GM18909 (cell line): ENCODE data around the gene CRYBA1.
"Not testable (repeated sequence)": the region's sequence is repeated elsewhere in the genome, so short reads cannot be mapped to it uniquely, and the experiment has no call there.

Experiments
- ATAC-seq: cut with Tn5 transposase; IDR thresholded peaks from one replicate; pipeline ENCODE4 v1.9.1; 2021; ENCODE audit warnings: mild to moderate bottlenecking; ENCODE audit not compliant: unreplicated experiment, poor library complexity

CRYBA1 gene, protein sequence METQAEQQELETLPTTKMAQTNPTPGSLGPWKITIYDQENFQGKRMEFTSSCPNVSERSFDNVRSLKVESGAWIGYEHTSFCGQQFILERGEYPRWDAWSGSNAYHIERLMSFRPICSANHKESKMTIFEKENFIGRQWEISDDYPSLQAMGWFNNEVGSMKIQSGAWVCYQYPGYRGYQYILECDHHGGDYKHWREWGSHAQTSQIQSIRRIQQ

GRCh38 chr17:29246628-29247027 is at the start of gene CRYBA1:
TSS of gene CRYBA1 (plus strand) at chr17:29246859. CDS start at chr17:29246864, 5 bp downstream.
- no peak for ATAC-seq

DNA sequence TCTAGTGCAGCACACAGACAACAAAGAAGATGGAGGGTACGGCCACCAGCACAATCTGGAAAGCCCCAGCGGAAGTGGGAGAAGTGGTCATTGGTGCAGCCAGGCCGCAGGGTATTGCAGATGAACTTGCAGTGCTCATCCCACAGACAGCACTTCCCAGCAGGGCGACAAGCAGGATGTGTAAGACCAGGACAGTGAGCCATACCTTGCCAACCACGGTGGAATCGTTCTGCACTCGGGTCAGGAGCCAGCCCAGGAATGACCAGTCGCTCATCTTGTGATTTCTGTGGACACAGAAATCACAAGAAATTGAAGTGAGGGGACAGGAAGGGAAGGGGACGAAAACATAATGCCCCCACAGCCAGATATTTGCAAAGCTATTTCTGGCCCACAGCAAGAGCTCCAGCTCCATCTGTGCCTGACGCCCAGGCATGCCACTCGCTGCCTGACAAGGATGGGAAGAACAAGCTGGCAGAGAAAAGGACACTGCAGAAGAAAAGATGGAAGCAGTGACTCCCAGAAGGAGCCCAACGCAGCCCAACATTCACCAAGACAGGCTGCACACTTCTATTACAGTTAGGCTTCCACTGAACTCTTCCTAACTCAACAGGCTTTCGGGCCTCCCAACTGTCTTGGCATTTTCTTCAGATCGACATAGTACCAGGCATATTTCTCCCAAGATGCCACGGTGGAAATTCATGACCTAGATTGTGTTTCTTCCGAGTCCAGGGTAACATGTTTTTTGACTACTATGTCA is 49.0 kb upstream of the CRYBA1 start:
- no peak for ATAC-seq

DNA sequence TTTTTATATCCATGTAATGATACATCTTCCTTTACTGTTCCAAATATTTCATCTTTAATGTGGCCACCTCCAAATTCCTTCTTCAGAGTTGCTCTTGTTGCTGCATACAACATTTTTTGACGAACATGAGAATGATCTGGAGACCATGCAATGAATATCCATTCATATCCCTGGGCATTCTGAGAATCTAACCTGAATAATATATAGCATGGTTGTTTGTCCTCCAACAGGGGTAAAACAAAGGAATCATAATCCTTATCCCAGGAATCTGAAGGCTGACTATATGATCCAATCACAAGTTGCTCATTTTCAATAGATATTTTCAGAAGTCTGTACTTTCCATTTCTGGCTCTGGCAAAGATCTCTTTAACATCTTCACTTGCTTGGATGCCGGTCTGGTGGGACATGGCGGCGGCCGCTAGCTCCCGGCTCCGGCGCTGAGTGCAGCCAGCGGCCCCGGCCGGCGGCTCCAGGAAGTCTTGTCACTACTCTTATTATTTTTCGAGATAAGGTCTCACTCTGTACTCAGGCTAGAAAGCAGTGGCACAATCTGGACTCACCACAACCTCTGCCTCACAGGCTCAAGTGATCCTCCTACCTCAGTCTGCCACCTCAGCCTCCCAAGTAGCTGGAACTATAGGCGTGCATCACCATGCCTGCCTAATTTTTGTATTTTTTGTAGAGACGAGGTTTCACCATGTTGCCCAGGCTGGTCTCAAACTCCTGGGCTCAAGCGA is 42.4 kb upstream of the CRYBA1 start:
- not testable (repeated sequence) for ATAC-seq

DNA sequence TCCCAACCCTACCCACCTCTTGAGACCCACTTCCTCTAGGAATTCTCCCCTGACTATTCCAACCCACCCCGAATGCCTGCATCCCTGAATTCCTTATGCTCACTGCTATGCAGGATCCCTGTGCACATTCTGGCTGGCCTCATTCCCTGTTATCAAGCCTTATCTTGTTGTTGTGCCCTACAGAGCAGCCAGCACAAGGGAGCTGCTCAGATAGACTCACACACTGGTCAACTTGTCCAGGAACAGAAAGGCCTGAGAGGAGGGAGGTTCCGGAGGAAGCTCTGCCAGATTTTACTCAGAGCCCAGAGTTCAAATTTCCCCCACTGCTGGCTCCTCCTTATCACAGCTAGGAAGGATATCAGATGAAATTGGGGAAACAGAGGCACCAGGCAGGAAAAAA is 41.6 kb upstream of the CRYBA1 start:
- ATAC-seq: no peak

DNA sequence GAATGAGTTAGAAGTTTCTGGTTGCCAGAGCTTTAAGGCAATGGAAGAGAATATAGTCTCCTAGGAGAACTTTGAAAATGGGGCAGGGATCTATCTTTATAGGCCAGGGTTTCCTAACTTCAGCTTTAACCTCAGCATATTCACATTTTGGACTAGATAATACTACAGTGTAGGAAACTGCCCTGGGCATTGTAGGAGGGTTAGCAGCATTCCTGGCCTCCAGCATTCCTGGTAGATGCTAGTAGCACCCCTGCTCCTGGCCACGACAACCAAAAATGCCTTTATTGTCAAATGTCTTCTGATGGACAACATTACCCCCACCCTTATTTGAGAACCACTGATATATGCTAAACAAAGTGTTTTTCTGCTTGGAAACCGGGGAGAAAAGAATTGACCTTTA is 38.7 kb upstream of the CRYBA1 start:
- ATAC-seq: no peak

DNA sequence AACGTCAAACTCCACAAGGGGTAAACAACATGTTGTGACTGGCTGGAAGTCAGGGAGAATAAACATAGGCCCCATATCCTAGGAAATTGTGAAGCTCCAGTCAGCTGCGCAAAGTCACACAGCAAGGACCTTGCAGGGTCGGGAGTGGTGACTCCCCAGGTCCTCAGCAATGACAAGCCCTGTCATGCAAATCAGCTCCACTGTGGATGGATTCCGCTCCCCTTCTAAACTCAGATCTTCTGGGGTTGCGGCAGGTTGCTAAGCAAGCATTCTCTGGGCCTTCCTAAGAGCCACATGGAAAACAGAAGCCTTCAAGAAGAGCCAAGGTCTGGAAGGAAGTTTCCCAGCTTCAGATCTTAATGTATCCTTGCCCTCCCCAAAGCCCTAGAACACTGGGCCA is 37.6 kb upstream of the CRYBA1 start:
- no peak for ATAC-seq

GRCh38 chr17:29210879-29211278 is 35.8 kb upstream of the CRYBA1 start:
- no peak for ATAC-seq

- no peak for ATAC-seq
Observed at GRCh38 chr17:29212094-29212631, 34.5 kb upstream of the CRYBA1 start.

DNA sequence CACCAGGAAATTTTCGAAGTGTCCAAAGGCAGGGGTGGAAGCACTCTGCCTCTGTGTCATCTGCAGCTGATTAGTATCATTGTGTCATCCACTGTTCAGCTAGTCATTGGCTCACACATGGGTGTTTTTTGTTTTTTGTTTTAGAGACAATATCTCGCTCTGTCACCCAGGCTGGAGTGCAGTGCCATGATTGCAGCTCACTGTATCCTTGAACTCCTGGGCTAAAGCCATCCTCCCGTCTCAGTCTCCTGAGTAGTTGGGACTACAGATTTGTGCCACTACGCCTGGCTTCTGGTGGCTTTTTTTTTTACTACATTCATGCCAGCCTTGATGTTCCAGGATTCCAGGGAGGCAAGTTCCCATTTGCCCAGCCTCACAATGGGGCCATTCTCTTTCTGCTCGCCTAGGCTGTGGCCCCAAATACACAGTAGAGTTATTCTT is 34.0 kb upstream of the CRYBA1 start:
- ATAC-seq: no peak

- no peak for ATAC-seq
Observed at GRCh38 chr17:29214215-29215146, 32.2 kb upstream of the CRYBA1 start.

GRCh38 chr17:29215174-29215573 is 31.5 kb upstream of the CRYBA1 start:
- ATAC-seq: no peak

- no peak for ATAC-seq
Observed at GRCh38 chr17:29215717-29216116, 30.9 kb upstream of the CRYBA1 start.

- no peak for ATAC-seq
Observed at GRCh38 chr17:29216181-29216580, 30.5 kb upstream of the CRYBA1 start.

GRCh38 chr17:29216856-29217255 is 29.8 kb upstream of the CRYBA1 start:
- no peak for ATAC-seq

DNA sequence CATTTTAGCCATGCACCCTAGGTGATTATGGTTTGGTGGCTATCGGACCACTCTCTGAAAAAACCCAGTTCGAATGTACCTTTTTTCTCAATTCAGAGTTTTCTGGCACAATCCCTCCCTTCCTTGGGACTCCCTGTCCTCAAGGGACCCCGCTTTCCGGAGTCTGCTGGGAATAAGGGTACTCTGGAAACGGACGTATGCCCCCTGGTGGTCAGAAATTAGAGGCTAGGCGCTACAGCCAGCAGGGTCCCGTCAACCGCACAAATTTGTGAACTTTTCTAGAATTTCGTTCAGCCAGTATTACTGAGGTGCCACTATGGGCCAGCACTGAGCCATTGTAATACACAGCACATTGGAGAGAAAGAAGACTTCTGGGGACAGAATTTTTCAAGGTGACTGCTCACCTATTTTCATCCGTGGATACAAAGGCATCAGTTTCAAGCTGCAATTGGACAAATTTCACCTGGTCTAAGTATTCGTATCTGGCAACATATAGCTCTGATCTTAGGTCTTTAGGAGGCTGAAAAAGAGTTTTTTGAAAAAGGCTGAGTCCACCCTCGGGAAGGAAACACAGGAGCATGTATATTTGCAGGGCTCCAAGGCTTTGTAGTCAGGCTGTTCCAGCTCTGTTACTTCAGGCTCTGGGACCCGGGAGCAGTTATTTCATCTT is 27.1 kb upstream of the CRYBA1 start:
- no peak for ATAC-seq

- ATAC-seq: not testable (repeated sequence)
Observed at GRCh38 chr17:29221338-29221737, 25.3 kb upstream of the CRYBA1 start.

DNA sequence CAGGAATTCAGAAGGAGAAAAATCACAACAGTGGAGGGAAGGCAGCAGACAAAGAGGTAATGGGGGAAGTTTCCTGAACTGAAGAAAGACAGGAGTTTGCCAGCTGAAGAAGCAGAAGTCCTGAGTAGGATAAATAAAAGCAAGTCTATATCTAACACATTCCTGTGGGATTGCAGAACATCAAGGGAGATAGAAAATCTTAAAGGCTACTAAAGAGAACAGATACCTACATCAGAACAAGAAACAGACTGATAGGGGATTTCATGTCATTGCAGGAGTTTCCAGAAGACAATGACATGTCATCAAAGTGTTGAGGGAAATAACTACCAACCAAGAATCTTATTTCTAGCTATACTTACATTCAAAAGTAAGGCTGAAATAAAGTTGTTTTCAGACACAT is 21.3 kb upstream of the CRYBA1 start:
- ATAC-seq: no peak

DNA sequence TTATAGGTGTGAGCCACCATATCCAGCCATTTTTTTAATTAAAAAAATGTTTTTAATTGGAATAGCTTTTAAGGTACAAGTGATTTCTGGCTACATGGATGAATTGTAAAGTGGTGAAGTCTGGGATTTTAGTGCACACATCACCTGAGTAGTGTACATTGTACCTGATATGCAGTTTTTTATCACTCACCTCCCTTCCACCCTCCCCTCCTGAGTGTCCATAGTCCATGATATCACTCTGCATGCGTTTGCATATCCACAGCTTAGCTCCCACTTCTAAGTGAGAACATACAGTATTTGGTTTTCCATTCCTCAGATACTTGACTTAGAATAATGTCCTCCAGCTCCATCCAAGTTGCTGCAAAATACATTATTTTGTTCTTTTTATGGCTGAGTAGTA is 13.4 kb upstream of the CRYBA1 start:
- ATAC-seq: no peak

DNA sequence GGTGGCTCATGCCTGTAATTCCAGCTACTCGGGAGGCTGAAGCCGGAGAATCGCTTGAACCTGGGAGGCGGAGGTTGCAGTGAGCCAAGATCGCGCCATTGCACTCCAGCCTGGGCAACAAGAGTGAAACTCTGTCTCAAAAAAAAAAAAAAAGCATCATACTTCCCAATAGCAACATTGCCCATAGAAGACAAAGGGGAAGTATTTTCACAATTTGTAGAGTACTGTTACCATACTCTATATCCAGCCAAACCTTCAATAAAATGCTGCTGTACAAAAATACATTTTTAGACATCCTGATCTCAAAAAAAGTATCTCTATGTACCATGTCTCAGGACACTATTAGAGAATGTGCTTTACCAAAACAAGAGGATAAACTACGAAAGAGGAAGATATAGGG is 11.7 kb upstream of the CRYBA1 start:
- ATAC-seq: not testable (repeated sequence)
